SK-N-SH (cell line): ENCODE results near the gene ADPRS. TPM values are rescaled to one million over a fixed set of nuclear protein-coding genes. Genes with fewer than 3 reads are reported as not detected.

Source experiments
- CTCF ChIA-PET: fragments of 300-600, 350-600 bp; formaldehyde crosslinking; extraction: SDS; loops from one replicate; lab custom pipeline; 2021; lab: Yijun Ruan, JAX
- POLR2A ChIA-PET: fragments of 350-600 bp; sonication (Branson Sonifier 250); formaldehyde crosslinking; extraction: SDS; loops from one replicate; lab custom pipeline; 2020; ENCODE audit warnings: antibody characterized with exemption, inconsistent platforms; lab: Yijun Ruan, JAX
- DNase-seq: peaks from one replicate; pipeline ENCODE4 v3.0.0; 2012
- H2AFZ ChIP-seq: fragments of 200-600 bp; sonication (generic); 2 replicates; pipeline ENCODE4 v1.8.1; 2016; ENCODE audit warnings: antibody characterized with exemption, mild to moderate bottlenecking, low read depth
- H3F3A ChIP-seq: fragments of 200-600 bp; sonication (generic); replicated peaks from 2 replicates; pipeline ENCODE3; 2016; ENCODE audit warnings: antibody characterized with exemption, mild to moderate bottlenecking; ENCODE audit not compliant: insufficient read depth
- H3K27ac ChIP-seq, 2 experiments: fragments of 200-500 bp in 1 of 2; fragments of 200-600 bp in 1 of 2; sonication (Bioruptor generic) in 1 of 2; sonication (generic), shearing (Covaris generic) in 1 of 2; 2 replicates each; pipeline versions ENCODE4 v1.5.1 to v1.6.1; 2014 to 2016; ENCODE audit warnings: low read depth in 2 of 2, inconsistent platforms in 1 of 2, low read length in 1 of 2, mild to moderate bottlenecking in 1 of 2, mixed read lengths in 1 of 2
- H3K27me3 ChIP-seq: fragments of 200-600 bp; sonication (generic), shearing (Covaris generic); 2 replicates; pipeline ENCODE4 v1.6.1; 2016; ENCODE audit warnings: mixed run types; ENCODE audit not compliant: insufficient read depth
- H3K36me3 ChIP-seq, 2 experiments: fragments of 200-500 bp in 1 of 2; fragments of 200-600 bp in 1 of 2; sonication (Bioruptor generic) in 1 of 2; sonication (generic) in 1 of 2; replicated peaks in 1 of 2; 2 replicates each; pipeline versions ENCODE3 to v1.5.1; 2014 to 2016; ENCODE audit warnings: low read length in 1 of 2, mild to moderate bottlenecking in 1 of 2; ENCODE audit not compliant: insufficient read depth in 2 of 2, control insufficient read depth in 1 of 2
- H3K4me1 ChIP-seq, 2 experiments: fragments of 200-500 bp in 1 of 2; fragments of 200-600 bp in 1 of 2; sonication (Bioruptor generic) in 1 of 2; sonication (generic), shearing (Covaris generic) in 1 of 2; 2 replicates each; pipeline versions ENCODE4 v1.5.1 to v1.6.1; 2014 to 2016; ENCODE audit warnings: low read depth in 1 of 2, low read length in 1 of 2, mixed run types in 1 of 2; ENCODE audit not compliant: insufficient read depth in 2 of 2, control insufficient read depth in 1 of 2
- H3K4me2 ChIP-seq: fragments of 200-600 bp; sonication (generic), shearing (Covaris generic); 2 replicates; pipeline ENCODE4 v1.6.1; 2017; ENCODE audit warnings: mixed run types
- H3K4me3 ChIP-seq, 2 experiments: fragments of 200-500 bp in 1 of 2; fragments of 200-600 bp in 1 of 2; sonication (Bioruptor generic) in 1 of 2; sonication (generic), shearing (Covaris generic) in 1 of 2; 2 replicates each; pipeline versions ENCODE4 v1.5.1 to v1.8.1; 2014 to 2016; ENCODE audit warnings: low read depth in 2 of 2, inconsistent platforms in 1 of 2, low read length in 1 of 2, mild to moderate bottlenecking in 1 of 2, mixed read lengths in 1 of 2, moderate library complexity in 1 of 2
- H3K79me2 ChIP-seq: fragments of 200-600 bp; sonication (generic); 2 replicates; pipeline ENCODE4 v1.8.1; 2017; ENCODE audit warnings: mild to moderate bottlenecking; ENCODE audit not compliant: insufficient read depth
- H3K9ac ChIP-seq: fragments of 200-600 bp; sonication (generic); 2 replicates; pipeline ENCODE4 v1.6.1; 2017; ENCODE audit warnings: mixed run types
- H3K9me2 ChIP-seq: fragments of 200-600 bp; sonication (generic); 2 replicates; pipeline ENCODE4 v1.6.1; 2017; ENCODE audit warnings: mixed run types
- H3K9me3 ChIP-seq: fragments of 200-600 bp; sonication (generic); 2 replicates; pipeline ENCODE4 v1.6.1; 2017; ENCODE audit warnings: mixed run types, mild to moderate bottlenecking, moderate library complexity
- H4K20me1 ChIP-seq: fragments of 200-600 bp; sonication (generic); 2 replicates; pipeline ENCODE4 v1.6.1; 2017; ENCODE audit warnings: mild to moderate bottlenecking, mixed run types; ENCODE audit not compliant: insufficient read depth
- ELF1 ChIP-seq: IDR thresholded peaks from 2 replicates; pipeline ENCODE4 v1.4.0; 2012
- EP300 ChIP-seq, 2 experiments: IDR thresholded peaks; 2 replicates each; pipeline versions ENCODE4 v1.4.0 to v1.6.1; 2012; ENCODE audit warnings: borderline replicate concordance in 1 of 2, low read depth in 1 of 2, low read length in 1 of 2
- EZH2phosphoT487 ChIP-seq: fragments of 200-600 bp; sonication (generic); IDR thresholded peaks from 2 replicates; pipeline ENCODE4 v1.6.1; 2017; ENCODE audit warnings: low read depth, mixed run types, mild to moderate bottlenecking, antibody characterized with exemption, moderate library complexity, borderline replicate concordance
- FOSL2 ChIP-seq: IDR thresholded peaks from 2 replicates; pipeline ENCODE4 v1.4.0; 2012; ENCODE audit warnings: low read depth, mild to moderate bottlenecking, moderate library complexity, borderline replicate concordance
- FOXJ3 ChIP-seq: sonication (generic); formaldehyde crosslinking; IDR thresholded peaks from 2 replicates; pipeline ENCODE4 v1.5.1; 2020; ENCODE audit warnings: mild to moderate bottlenecking, missing genetic modification reagents
- GATA2 ChIP-seq: sonication (generic); formaldehyde crosslinking; IDR thresholded peaks from 2 replicates; pipeline ENCODE4 v1.5.0; 2020; ENCODE audit warnings: mild to moderate bottlenecking, missing genetic modification reagents
- JUND ChIP-seq: IDR thresholded peaks from 2 replicates; pipeline ENCODE4 v1.4.0; 2012
- MEF2A ChIP-seq: IDR thresholded peaks from 2 replicates; pipeline ENCODE4 v1.4.0; 2012; ENCODE audit warnings: low read depth, borderline replicate concordance
- MXI1 ChIP-seq: IDR thresholded peaks from 2 replicates; pipeline ENCODE4 v1.6.1; 2012; ENCODE audit warnings: mild to moderate bottlenecking, low read depth, low read length, improper control_type of control experiment
- POLR2AphosphoS5 ChIP-seq: IDR thresholded peaks from 2 replicates; pipeline ENCODE4 v1.6.1; 2012; ENCODE audit warnings: low read depth, low read length
- RXRA ChIP-seq: IDR thresholded peaks from 2 replicates; pipeline ENCODE4 v1.4.0; 2012; ENCODE audit warnings: low read depth, mild to moderate bottlenecking, borderline replicate concordance
- SMC3 ChIP-seq: IDR thresholded peaks from 2 replicates; pipeline ENCODE4 v1.6.1; 2012; ENCODE audit warnings: low read depth, low read length, improper control_type of control experiment
- YY1 ChIP-seq: IDR thresholded peaks from 2 replicates; pipeline ENCODE4 v1.4.0; 2012; ENCODE audit warnings: low read depth, mild to moderate bottlenecking
- WGBS: methylation state at CpG from one replicate; pipeline ENCODE4 v1.1.6; 2017; ENCODE audit warnings: low lambda C conversion rate; 5-methylcytosine and 5-hydroxymethylcytosine counted together
- polyA plus RNA-seq, 3 experiments: library from polyadenylated mRNA; depleted of rRNA; stranded (reverse); fragments of >200 nt; gene quantifications; 2 replicates each; pipeline ENCODE4 v1.2.3, GENCODE V29; 2012
- TF ChIP-seq, protein P1 (sequence below): IDR thresholded peaks from 2 replicates; pipeline ENCODE4; 2012
- TF ChIP-seq, protein P2 (sequence below): IDR thresholded peaks from 2 replicates; pipeline ENCODE4 v1.4.0; 2012; ENCODE audit warnings: low read depth, borderline replicate concordance
- TF ChIP-seq, protein P3 (sequence below): fragments of 200-600 bp; sonication (generic); IDR thresholded peaks from 2 replicates; pipeline ENCODE4 v1.6.1; 2017; ENCODE audit warnings: antibody characterized with exemption, mild to moderate bottlenecking, moderate library complexity
- TF ChIP-seq, protein P4 (sequence below): IDR thresholded peaks from 2 replicates; pipeline ENCODE4 v1.4.0; 2012; ENCODE audit warnings: low read depth, borderline replicate concordance
- TF ChIP-seq, protein P5 (sequence below): fragments of 150-350 bp; IDR thresholded peaks from 2 replicates; pipeline ENCODE4 v1.6.1; 2016; ENCODE audit warnings: mild to moderate bottlenecking, low read depth, low read length
- TF ChIP-seq, protein P6 (sequence below): IDR thresholded peaks from 2 replicates; pipeline ENCODE4 v1.4.0; 2012; ENCODE audit warnings: low read depth

The ADPRS gene
- polyA plus RNA-seq, 1 of the 3 experiments (the other 2 are of a cell fraction) = 54.2 TPM

DNA sequence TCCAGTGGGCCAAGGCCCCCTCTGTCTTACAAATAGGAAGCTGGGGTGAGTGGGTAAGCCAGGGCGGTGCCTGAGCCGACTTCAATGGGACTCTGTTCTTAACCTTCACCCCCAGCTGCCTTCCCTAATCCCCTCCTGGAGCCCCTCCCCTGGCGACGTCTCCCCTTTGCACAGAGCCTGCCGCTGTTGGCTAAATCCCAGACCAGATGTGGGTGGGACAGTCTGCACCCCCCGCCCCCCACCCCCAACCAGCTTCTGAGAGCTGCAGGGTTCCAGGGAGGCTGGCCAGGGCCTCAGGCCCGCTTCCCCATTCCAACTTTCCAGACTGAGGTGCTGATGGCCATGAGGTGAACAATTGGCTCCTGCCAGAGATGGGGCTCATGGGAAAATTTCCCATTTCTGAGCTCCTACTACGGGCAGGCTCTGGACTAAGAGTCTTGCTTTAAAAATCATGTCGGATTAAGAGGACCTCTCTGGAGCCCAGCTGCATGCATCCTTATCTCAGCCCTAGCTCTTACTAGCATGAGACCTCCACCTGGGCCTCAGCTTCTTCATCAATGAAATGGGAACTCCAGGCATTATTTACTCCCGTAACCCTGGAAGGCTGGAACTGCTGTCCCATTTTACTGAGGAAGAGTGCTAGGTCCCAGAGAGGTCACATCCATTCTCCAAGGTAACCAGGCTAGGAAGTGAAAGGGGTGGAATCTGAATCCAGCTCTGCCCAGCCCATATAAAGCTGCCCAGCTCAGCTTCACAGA lies 29.9 kb downstream of the ADPRS start:
- peaks cover 10 to 28% of the 10 kb centered on the region in 2 experiments; a peak in 2 of 4 replicates for H3K4me1 ChIP-seq
- peak; percentile 40 for DNase-seq
- no peaks in the 10 kb centered on the region for H3K9me2 ChIP-seq
- no peaks in the 10 kb centered on the region for H3K27me3 ChIP-seq
- H3K9me3 ChIP-seq = no peaks in the 10 kb centered on the region
- no peak overlapping the region for H3K4me2 ChIP-seq
- 97% methylated on average over 8 of the region's 10 CpGs for WGBS
- H3K9ac ChIP-seq = no peak overlapping the region
- ChIA-PET CTCF (interaction anchor here (0.6 to 32.6 kb wide), 6 partner anchors 15 to 70 kb away, joined by 3 to 700 read pairs (median 4); partner anchors contain the start of gene TRAPPC3), POLR2A (no interaction called here)
- H3K36me3 ChIP-seq = no peaks in the 10 kb centered on the region
- no peak overlapping the region for H3K27ac ChIP-seq
- no peak overlapping the region for H2AFZ ChIP-seq
- peaks cover 9% of the 10 kb centered on the region for H3F3A ChIP-seq
- TF ChIP-seq EP300 (IDR thresholded peaks at IDR 0.05; ENCODE audit: borderline replicate concordance in 1 of 2, low read depth in 1 of 2, low read length in 1 of 2) (no peak), FOSL2 (no peak), JUND (no peak)
- no peak overlapping the region for H3K4me3 ChIP-seq
- no peaks in the 10 kb centered on the region for H3K79me2 ChIP-seq
- H4K20me1 ChIP-seq = no peaks in the 10 kb centered on the region

DNA sequence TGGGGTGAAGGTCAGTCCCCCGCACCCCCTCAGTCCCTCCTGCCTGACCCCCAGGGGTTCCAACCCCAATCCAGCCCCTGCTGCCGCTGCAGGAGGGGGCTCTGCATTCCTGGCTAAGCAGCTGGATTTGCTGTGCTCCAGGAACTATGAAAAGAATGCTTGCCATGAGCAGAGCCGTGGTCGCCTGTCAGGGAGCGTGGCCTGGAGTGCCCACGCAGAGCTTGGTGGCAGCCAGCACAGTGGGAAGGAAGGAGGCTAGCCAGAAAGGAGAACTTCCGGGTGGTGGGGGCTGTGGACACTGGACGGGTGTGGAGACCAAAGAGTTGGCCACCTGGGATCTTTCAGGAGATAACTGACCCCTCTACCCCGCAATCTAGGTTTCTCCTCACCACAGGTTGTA lies 30.8 kb downstream of the ADPRS start:
- H3K79me2 ChIP-seq = no peaks in the 10 kb centered on the region
- H3K36me3 ChIP-seq = no peaks in the 10 kb centered on the region
- 76% methylated on average over 7 of the region's 9 CpGs for WGBS
- H3K9me3 ChIP-seq = no peaks in the 10 kb centered on the region
- TF ChIP-seq, protein P1, sequence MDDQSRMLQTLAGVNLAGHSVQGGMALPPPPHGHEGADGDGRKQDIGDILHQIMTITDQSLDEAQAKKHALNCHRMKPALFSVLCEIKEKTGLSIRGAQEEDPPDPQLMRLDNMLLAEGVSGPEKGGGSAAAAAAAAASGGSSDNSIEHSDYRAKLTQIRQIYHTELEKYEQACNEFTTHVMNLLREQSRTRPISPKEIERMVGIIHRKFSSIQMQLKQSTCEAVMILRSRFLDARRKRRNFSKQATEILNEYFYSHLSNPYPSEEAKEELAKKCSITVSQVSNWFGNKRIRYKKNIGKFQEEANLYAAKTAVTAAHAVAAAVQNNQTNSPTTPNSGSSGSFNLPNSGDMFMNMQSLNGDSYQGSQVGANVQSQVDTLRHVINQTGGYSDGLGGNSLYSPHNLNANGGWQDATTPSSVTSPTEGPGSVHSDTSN = no peak
- TF ChIP-seq, protein P2, sequence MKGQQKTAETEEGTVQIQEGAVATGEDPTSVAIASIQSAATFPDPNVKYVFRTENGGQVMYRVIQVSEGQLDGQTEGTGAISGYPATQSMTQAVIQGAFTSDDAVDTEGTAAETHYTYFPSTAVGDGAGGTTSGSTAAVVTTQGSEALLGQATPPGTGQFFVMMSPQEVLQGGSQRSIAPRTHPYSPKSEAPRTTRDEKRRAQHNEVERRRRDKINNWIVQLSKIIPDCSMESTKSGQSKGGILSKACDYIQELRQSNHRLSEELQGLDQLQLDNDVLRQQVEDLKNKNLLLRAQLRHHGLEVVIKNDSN = no peak
- TF ChIP-seq FOXJ3 (CRISPR knock-in tag) (no peak), GATA2 (no peak), YY1 (no peak), FOSL2 (no peak), POLR2AphosphoS5 (no peak), JUND (no peak), ELF1 (no peak), EZH2phosphoT487 (no peak), MXI1 (no peak), RXRA (no peak), SMC3 (no peak), MEF2A (no peak)
- TF ChIP-seq, protein P3, sequence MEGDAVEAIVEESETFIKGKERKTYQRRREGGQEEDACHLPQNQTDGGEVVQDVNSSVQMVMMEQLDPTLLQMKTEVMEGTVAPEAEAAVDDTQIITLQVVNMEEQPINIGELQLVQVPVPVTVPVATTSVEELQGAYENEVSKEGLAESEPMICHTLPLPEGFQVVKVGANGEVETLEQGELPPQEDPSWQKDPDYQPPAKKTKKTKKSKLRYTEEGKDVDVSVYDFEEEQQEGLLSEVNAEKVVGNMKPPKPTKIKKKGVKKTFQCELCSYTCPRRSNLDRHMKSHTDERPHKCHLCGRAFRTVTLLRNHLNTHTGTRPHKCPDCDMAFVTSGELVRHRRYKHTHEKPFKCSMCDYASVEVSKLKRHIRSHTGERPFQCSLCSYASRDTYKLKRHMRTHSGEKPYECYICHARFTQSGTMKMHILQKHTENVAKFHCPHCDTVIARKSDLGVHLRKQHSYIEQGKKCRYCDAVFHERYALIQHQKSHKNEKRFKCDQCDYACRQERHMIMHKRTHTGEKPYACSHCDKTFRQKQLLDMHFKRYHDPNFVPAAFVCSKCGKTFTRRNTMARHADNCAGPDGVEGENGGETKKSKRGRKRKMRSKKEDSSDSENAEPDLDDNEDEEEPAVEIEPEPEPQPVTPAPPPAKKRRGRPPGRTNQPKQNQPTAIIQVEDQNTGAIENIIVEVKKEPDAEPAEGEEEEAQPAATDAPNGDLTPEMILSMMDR = no peak
- TF ChIP-seq, protein P4, sequence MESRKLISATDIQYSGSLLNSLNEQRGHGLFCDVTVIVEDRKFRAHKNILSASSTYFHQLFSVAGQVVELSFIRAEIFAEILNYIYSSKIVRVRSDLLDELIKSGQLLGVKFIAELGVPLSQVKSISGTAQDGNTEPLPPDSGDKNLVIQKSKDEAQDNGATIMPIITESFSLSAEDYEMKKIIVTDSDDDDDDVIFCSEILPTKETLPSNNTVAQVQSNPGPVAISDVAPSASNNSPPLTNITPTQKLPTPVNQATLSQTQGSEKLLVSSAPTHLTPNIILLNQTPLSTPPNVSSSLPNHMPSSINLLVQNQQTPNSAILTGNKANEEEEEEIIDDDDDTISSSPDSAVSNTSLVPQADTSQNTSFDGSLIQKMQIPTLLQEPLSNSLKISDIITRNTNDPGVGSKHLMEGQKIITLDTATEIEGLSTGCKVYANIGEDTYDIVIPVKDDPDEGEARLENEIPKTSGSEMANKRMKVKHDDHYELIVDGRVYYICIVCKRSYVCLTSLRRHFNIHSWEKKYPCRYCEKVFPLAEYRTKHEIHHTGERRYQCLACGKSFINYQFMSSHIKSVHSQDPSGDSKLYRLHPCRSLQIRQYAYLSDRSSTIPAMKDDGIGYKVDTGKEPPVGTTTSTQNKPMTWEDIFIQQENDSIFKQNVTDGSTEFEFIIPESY = no peak
- TF ChIP-seq, protein P5, sequence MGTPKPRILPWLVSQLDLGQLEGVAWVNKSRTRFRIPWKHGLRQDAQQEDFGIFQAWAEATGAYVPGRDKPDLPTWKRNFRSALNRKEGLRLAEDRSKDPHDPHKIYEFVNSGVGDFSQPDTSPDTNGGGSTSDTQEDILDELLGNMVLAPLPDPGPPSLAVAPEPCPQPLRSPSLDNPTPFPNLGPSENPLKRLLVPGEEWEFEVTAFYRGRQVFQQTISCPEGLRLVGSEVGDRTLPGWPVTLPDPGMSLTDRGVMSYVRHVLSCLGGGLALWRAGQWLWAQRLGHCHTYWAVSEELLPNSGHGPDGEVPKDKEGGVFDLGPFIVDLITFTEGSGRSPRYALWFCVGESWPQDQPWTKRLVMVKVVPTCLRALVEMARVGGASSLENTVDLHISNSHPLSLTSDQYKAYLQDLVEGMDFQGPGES = no peak
- TF ChIP-seq, protein P6, sequence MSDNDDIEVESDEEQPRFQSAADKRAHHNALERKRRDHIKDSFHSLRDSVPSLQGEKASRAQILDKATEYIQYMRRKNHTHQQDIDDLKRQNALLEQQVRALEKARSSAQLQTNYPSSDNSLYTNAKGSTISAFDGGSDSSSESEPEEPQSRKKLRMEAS = no peak
- H3K9ac ChIP-seq = no peak overlapping the region
- H3K4me3 ChIP-seq = no peak overlapping the region
- H3K27ac ChIP-seq = no peak overlapping the region
- no peaks in the 10 kb centered on the region for H3K9me2 ChIP-seq
- no peak overlapping the region for H3K4me2 ChIP-seq
- H2AFZ ChIP-seq = no peak overlapping the region
- CTCF ChIA-PET = interaction anchor here (5.2 to 32.6 kb wide), 2 partner anchors 16 to 19 kb away, joined by 47 to 700 read pairs; no protein-coding TSS in a partner anchor
- H3K4me1 ChIP-seq = peaks cover 10 to 27% of the 10 kb centered on the region in 2 experiments; a peak in 2 of 4 replicates
- H3K27me3 ChIP-seq = no peaks in the 10 kb centered on the region
- H4K20me1 ChIP-seq = no peaks in the 10 kb centered on the region
- no peak for DNase-seq
- POLR2A ChIA-PET = no interaction called here
- H3F3A ChIP-seq = peaks cover 9% of the 10 kb centered on the region
